Left renal pelvis (tissue), 4 donors: ENCODE measurements around the gene CTBP1. TPM values are rescaled to one million over a fixed set of nuclear protein-coding genes. Genes with fewer than 3 reads are reported as not detected.

Experiments used
- DNase-seq, 4 donors: peaks; one replicate each; pipeline ENCODE4 v3.0.0-alpha.2; 2013; ENCODE audit warnings: low read depth in 4 of 4, low spot score in 3 of 4
- polyA plus RNA-seq, 4 donors: library from polyadenylated mRNA; unstranded; fragments of 120-200 nt; gene quantifications; one replicate each; pipeline ENCODE4 v1.2.1, GENCODE V29; 2013; ENCODE audit not compliant: insufficient read length in 4 of 4

CTBP1 gene
- polyA plus RNA-seq, 4 donors: 120 to 170 (median 121) TPM

DNA sequence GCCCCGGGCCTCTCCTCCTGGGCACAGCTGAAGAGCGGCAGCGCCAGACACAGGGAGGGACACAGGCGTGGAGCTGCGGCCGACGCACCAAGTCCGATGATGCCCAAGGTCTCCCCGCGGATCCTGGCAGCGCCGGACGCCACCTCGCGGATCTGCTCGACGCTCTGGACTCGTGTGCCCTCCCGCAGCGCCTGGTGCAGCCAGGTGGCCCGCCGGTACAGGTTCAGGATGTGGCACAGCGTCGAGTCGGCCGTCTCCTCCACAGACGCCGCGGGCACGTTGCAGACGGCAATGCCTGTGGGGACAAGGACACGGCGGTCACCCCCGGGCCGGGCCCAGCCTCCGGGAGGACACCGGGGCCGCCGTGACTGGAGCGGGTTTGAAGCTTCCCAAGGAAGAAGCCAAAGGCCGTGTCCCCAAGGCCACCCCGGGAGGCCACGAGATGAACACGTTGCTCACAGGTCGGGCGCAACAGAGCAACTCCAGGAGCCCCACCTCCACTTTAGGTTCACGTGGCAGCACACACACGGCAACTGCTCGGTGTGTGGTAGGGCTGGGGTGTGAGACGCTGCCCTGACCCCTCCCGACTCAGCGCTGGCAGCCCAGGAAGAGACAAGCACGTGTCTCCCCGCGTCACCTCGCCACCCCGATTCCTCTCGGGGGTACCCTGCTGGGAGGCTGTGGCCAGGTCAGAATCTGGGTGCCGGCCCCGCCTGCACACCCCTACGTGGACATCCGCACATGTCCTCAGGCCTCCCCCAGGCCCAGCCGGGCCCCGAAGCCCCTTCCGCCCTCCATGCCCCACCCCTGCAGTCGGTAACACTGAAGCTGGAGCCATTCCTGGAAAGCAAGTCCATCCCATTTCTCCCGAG, 23.4 kb downstream of the CTBP1 start:
- DNase-seq: no peak

GRCh38 chr4:1223841-1224809, 24.8 kb downstream of the CTBP1 start:
- no peak for DNase-seq

- DNase-seq: no peak
Observed at GRCh38 chr4:1222938-1223690, 25.8 kb downstream of the CTBP1 start.

GRCh38 chr4:1222036-1222789, 26.7 kb downstream of the CTBP1 start:
- DNase-seq: no peak

- DNase-seq: no peak
Observed at GRCh38 chr4:1221155-1221870, 27.6 kb downstream of the CTBP1 start.

DNA sequence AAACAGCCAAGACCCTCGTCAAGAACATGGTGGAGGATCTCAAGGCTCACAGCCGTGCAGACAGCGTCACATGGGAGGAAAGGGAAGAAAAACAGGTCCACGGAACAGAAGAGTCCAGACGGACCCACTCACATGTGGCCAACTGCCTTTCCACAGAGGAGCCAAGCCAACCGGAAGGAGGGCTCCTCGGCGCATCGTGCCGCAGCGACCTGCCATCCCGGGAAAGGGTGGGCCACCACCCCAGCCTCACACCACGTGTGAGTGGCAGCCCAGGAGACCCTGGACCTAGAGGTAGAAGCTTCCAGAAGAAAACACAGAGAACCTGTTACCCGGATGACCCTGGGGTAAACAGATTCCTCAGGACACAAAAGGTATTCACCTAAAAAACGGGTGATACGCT, 28.4 kb downstream of the CTBP1 start:
- no peak for DNase-seq

- DNase-seq: no peak
Observed at GRCh38 chr4:1219566-1219950, 29.4 kb downstream of the CTBP1 start.

- DNase-seq: no peak
Observed at GRCh38 chr4:1218634-1219565, 30.0 kb downstream of the CTBP1 start.

GRCh38 chr4:1217366-1217765, 31.6 kb downstream of the CTBP1 start:
- DNase-seq: no peak

- DNase-seq: no peak
Observed at GRCh38 chr4:1216869-1217294, 32.0 kb downstream of the CTBP1 start.

DNA sequence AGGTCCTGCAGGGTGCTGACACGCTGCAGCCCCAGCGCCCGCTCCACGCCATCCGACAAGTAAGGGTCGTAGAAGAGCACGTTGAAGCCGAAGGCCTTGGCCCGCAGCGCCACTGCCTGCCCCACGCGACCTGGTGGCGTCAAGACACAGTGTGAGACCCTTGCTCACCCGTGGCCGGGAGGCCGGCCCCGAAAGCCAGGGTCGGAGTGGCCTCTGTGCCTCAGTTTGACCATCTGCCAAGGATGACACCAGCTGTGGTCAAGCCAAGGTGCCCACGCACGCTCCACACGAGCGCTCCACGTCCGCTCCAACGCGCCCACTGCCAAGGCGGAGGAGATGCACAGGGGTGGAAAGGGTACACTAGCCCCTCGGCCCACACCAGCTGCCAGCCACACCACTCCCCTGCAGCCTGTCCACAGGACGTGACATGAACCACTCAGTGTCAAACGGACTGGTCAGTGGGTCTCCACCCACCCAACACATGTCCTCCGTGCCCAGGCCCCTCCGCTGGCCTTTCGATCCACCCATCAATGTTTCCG, 32.8 kb downstream of the CTBP1 start:
- DNase-seq: no peak

GRCh38 chr4:1215141-1216075, 33.5 kb downstream of the CTBP1 start:
- DNase-seq: no peak

DNA sequence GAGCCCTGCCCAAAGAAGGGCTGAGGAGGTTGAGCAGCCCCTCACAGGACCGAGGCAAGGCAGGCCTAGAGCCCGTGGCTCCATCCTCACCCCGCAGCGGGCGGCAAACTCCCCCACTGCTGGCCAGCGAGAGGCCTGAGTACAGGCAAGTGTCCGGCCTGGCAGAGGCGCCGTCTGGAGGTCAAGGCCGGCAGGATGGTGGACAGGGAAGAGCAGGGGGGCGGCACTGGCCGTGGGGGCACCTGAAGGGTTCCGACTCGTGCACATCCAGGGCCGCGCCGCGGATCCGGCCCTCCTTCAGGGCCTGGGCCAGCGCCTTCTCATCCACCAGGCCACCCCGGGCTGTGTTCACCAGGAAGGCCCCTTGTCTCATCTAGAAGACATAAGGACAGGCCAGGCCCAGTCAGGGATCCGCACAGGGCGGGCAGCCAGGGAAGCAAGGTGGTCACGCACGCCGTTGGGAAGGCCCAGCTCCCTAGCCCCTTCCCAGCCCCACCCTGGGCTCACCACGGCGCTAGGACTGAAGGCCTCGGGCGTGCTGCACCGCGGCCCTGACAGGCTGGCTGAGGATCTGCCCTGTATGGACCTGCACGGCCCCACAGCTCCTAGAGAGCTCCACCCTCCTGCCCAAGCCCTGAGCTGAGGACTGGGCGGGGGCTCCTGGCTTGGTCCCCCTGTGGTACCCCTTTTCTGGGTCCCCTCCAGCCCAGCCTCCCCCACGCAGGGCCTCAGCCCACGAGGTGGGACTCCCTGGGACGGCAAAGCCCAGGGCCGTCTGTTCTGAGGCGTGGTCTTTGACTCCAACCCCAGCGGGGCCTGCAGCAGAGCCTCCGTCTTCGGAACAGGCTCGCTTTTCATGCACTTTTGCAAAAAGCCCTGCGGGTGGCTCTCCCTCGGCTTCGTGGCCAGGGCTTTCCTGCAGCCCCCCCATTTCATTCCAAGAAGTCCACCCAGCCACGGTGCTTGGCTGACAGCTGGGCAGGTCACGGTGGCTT, 34.5 kb downstream of the CTBP1 start:
- no peak for DNase-seq

GRCh38 chr4:1213336-1213995, 35.5 kb downstream of the CTBP1 start:
- DNase-seq: no peak
